ENCODE measurements around the gene GDPGP1.
"Not testable (repeated sequence)": the region's sequence is repeated elsewhere in the genome, so short reads cannot be mapped to it uniquely, and the experiment has no call there.

Gene GDPGP1

DNA sequence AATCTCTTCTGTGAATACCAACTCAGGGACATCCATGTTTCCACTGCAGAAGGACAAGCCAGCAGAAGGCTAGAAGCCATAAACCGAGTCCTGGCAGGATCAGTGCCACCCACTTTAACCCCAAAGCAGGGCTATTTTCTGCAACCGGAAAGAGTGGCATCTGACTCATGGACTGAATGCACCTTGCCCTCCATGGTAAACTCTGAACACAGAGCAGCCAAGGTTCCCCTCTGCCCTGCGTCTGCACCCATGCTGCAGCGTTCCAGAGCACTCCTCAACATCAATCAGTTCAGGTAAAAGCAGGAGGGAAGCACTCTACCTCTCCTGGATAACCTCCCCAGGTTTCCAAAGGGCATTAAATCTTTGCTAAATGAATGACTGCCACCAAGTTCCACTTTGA is 30.7 kb downstream of the GDPGP1 start:
- DNase-seq, result peak; percentile 27

DNA sequence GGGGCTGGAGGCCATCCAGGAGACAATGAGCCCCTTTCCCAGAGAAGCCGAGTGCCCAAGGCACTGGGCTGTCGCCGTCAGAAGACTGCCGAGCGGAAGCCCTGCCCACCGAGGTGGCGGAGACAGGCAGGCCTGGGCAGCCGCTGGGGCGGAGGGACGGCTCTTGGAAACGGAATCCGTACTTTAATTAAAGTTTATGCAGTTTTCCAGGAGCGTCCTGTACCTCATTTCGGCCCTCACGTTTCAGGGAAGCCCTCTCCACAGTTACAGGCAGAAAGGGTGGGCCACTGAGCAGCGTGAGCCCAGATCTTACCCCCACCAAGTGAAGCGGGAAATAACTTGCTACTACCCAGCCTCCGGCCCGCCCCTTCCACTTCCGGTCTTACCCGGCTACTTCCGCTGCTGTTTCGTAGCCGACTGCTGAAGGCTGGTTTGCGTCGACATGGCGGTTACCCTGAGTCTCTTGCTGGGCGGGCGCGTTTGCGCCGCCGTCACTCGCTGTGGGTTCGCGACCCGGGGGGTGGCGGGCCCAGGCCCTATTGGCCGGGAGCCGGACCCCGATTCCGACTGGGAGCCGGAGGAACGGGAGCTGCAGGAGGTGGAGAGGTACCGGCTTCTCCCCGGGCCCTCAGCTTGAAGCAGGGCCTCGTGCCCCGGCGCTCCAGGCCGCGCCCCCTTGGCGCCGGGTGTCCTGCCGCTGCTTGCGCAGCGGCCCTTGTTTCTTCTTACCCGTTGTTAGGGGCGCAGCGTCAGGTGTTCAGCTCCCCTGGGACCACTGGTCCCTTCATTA is 31.5 kb downstream of the GDPGP1 start, which contains the start of gene NGRN:
TSS of gene NGRN (plus strand) at position 402 of the 790 bp plus-strand sequence. CDS start at position 443, 41 bp downstream.
- peak; percentile 91 for DNase-seq

DNA sequence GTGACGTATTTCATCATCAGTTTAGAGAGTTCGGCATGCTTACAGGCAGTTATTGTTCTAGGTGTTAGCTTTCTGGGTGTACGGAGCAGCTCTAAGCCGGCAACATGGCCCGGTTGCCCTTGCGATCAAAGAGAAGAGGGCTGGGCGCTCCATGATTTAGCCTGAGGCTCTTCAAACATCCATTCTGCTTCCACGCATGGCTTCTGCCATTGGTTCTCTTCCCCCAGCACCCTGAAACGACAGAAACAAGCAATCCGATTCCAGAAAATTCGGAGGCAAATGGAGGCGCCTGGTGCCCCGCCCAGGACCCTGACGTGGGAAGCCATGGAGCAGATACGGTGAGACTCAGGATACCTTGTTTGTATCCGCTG is 32.0 kb downstream of the GDPGP1 start:
- peak; percentile 22 for DNase-seq

DNA sequence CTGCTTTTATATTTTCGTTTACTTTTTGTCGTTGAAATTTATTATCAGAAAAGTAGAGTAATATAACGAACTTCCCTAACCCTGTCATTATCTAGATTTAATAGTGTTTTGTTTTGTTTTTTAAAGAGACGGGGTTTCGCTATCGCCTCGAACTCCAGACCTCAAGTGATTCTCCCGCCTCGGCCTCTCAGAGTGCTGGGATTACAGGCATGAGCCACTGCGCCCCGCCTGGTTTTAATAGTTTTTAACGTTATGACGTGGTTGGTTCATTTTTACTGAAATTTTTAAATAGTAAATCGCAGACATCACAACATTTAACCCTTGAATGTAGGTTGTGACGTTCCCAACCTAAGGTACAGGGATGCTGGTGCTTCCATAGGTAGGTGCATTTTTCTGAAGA is 32.5 kb downstream of the GDPGP1 start:
- DNase-seq, result peak; percentile 11

DNA sequence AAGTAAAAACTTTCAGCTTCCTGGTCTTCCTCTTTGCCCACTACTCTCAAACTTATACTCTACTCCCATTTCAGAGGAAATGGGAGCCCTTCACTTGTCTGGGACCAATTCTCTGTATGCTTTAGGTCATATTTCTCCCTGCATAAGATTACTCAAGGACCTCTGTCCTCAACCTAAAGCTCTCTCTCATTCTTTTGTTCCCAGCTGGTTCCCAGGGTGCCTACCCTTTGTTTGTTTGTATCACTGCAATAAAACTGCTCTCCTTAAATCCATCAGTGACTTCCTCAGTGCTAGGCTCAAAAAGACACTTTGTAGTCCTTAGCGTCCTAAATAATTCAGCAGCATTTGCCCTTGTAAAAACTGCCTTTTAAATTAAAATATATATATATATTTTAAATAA is 34.4 kb downstream of the GDPGP1 start:
- DNase-seq, result no peak

DNA sequence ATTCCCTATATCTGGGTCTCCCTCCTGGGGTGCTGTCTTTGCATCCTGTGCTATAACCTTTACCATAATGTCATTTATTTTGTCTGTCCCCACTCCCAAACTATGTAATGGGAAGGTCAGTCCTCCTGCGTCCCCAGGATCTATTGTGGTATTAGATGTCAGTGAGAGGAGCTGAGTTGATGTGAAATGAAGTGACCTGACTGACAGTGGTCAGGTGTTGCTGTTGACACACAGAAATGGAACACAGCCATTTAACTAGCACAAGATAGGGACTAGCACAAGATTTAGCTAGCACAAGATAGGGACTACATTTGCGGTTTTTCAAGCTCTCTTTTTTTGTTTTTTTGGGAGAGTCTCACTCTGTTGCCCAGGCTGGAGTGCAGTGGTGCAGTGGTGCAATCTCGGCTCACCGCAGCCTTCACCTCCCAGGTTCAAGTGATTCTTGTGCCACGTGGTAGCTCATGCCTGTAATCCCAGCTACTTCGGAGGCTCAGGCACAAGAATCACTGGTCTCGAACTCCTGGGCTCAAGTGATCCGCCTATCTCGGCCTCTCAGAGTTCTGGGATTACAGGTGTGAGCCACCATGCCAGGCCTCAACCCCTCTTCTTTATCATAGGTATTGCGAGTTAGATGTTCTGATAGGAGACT is 36.6 kb downstream of the GDPGP1 start:
- DNase-seq, result no peak

DNA sequence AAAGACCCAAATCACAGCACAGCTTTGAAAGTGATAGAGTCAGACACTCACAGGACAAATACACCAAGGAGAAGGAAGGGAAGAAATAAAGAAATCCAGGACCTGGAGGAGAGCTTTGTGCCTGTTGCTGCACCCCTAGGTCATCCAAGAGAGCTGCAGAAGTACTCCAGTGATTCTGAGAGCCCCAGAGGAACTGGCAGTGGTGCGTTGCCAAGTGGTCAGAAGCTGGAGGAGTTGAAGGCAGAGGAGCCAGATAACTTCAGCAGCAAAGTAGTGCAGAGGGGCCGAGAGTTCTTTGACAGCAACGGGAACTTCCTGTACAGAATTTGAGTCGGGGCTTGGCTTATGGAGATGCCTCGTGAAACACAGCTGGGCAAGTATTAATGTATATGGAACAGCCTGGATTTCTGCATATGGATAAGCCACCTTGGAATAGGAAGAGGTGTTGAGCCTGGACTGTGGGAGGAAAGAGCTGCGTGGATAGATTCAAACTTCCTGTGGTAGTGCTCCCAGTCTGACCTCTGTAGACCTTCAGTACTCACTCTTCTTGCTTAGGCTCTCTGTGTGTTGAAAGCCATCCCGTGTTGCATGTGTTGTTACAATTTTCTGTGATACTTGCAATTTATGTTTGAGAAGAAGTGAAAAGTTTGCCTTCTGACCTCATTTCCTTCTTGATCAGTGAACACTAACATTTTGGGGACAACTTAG is 37.6 kb downstream of the GDPGP1 start:
- no peak for DNase-seq

DNA sequence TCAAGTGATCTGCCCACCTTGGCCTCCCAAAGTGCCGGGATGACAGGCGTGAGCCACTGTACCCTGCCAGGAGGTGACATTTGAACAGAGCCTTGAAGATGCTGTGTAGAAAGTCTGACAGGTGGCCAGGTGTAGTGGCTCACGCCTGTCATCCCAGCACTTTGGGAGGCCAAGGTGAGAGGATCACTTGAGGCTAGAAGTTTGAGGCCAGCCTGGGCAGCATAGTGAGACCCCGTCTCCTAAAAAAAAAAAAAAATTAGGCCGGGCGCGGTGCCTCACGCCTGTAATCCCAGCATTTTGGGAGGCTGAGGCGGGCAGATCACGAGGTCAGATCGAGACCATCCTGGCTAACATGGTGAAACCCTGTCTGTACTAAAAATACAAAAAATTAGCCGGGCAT is 44.5 kb downstream of the GDPGP1 start:
- DNase-seq, result not testable (repeated sequence)

DNA sequence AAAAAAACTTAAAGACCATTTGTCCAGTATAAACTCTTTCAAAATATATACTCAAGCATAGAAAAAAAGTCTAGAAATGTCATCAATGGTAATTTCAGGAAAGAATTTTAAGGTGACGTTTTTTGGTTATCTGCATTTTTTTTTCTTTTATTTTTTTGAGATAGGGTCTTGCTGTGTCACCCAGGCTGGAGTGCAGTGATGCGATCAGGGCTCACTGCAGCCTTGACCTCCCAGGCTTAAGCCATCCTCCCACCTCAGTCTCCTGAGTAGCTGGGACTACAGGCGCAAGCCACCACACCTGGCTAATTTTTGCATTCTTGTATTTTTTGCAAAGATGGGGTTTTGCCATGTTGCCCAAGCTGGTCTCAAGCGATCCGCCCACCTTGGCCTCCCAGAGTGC is 46.7 kb downstream of the GDPGP1 start:
- DNase-seq, result not testable (repeated sequence)

DNA sequence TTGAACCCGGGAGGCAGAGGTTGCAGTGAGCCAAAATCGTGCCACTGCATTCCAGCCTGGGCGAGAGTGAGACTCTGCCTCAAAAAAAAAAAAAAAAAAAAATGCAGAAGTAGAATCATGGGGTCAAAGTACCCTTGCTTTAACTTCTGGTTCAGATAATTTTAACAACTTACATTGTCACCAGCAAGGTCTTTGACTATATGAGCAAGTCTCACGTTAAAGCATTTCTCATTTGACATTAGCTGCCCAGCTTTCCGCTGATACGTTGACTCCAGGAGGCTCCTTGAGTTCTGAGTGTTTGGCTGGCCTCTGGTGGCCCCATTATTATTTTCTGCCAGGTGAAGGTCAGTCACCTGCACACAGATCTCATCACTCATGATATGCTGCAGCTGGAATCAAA is 47.6 kb downstream of the GDPGP1 start:
- DNase-seq, result peak; percentile 44

DNA sequence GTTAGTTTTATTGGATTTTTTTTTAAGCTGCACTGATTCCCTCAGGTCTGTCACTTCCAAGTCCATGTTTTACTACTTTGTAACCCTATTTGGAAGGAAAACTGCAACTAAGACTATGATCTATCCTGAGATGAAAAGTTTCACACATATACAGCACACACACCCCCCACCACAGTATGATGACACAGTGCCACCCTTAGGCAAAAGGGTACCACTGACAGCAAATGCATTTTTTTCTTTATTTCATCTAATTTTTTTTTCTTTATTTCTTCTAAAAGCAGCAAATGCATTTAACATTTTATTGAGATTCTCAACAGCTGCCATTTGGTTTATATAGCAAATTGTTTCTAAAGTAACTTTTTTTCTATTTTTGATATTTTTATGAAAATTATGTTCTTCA is 52.7 kb downstream of the GDPGP1 start:
- peak; percentile 41 for DNase-seq

DNA sequence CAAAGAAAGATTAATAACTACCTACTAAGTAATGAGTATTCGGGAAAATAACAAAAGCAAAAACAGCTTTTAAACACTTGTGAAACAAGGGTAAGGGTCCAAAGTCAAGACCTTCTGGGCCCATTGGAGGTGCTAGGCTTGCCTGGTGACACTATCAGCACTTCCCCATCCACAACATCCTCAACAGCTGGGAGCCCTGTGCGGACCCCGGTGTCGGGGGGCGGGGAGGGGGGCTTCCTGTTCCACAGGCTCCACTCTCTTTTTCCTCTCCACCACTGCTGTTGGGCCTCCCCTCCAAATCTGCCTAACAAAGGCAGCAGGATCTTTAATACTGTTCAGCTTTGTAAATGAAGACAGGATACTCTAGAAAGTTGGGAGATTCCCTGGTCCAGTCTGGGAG is 53.1 kb downstream of the GDPGP1 start:
- DNase-seq, result no peak

DNA sequence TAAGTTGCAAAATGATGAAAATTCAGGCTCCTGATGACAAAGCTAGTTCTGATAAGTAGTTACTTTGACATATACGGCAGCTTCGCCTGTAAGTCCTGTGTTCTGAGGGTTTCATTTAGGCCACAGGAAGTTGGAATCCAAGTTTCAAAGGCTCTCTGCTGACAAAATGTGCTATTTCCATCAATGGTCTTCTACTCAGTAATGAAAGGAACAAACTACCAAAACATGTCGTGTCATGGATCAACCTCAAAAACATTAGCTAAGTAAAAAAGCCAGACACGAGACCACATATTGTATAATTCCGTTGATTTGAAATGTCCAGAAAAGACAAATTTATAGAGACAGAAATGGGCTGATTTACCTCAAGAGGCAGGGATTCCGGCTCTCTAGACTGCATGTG is 53.9 kb downstream of the GDPGP1 start:
- no peak for DNase-seq

DNA sequence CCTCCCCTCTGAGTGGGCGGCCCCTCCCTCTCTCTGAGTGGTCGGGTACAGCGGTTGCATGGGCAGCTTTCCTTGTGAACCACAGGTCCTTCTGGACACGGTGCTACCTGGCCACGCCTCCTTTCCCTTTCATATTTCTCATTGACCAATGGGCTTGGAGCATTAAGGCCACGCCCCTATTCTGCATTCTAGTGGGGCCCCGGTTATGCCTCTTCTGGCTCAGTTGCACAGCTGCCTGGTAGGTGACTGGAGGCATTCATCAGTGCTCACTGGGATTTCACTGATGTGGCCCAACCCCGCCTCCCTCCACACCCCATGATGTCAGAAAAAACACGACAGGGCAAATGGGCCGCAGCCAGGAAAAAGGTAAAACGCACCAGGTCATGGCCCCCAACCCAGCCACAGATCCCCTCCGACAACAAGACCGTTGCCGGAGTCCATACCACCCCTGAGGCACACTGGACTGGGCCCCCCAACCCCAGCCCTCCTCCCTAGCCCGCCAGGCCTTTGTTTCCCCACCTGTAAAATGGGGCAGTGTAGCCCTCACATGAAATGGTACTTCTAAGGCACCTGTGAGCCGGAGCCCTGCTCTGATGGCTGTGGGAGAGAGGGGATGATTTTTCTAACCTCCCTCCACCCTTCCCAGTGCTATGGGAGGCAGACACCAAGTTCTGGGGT is 57.8 kb downstream of the GDPGP1 start:
- peak; percentile 15 for DNase-seq

DNA sequence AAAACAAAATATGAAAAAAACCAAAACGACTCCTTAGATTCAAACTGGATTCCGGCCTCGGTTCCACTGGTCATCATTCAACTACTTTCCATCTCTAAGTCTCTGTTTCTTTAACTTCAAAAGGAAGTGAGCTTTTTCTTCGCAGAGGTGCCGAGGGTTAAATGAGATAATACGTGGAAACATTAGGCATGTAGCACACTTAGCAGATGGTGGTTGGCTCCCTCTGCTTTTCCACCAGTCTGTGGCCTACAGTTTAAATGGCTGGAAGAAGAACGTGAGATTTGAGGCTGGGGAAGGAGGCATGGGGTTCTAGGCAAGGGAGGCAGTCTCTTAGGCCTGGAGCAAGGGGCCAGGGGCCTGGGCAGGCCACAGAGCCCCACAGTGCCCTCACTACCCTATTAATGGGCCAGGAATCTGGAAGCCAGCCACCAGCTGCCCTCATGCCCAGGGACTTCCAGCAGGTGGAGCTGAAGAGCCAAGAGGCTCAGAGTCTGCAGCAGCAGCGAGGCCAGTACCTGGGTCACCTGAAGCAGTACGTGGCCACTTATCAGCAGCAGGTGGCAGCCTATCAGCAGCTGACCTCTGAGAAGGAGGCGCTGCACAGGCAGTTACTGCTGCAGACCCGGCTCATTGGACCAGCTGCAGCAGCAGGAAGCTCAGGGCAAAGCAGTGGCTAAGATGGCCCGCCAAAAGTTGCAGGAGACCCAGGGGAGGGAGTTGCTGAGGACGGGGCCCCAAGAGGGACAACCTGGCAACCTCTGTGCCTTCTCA is 59.2 kb downstream of the GDPGP1 start:
- peak; percentile 52 for DNase-seq

DNA sequence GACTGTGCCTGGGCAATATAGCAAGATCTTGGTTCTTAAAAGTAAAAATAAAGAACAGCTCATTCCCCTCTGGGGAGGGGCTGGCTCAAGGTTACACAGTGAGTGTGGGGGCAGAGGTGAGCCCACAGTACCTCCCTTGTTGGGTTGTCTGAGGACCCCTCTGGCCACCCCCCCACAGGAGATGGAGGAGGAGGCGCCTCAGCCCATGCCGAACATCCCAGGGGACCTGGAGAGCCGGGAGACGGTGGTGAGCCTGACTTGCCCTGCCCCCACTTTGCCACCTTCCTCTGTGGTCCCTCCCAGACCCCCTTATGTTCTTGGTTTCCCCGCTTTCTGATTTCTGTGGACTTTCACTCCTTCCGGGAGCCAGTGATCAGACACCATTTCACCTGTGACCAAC is 60.1 kb downstream of the GDPGP1 start:
- no peak for DNase-seq

DNA sequence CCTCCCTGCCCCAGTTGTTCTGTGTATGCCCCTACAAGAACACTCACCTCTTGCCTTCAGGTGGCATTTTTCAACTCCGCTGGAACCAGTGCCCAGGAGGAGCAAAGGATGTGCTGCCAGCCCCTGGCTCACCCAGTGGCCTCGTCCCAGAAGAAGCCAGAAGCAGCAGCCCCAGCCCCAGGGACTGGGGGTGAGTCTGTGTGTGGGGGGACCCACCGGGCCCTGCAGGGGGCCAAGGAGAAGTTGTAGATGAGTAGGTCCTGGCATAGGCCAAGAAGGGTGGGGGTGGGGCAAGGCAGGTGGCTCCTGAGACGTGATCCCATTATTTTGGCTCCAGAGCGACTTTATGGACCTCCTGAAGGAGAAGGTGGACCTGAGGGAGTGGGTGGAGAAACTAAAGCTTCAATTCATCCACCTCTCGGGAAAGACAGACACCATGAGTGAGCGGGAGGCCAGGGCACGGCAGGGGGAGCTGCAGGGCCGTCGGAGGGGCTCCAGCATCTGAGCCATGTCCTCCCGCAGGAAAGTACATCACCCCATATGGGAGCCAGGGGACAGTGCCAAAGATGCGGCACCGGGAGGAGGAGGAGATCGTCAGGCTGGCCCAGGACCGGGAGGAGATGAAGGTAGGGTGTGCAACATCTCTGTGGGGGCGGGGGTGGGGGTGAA is 60.7 kb downstream of the GDPGP1 start:
- no peak for DNase-seq

DNA sequence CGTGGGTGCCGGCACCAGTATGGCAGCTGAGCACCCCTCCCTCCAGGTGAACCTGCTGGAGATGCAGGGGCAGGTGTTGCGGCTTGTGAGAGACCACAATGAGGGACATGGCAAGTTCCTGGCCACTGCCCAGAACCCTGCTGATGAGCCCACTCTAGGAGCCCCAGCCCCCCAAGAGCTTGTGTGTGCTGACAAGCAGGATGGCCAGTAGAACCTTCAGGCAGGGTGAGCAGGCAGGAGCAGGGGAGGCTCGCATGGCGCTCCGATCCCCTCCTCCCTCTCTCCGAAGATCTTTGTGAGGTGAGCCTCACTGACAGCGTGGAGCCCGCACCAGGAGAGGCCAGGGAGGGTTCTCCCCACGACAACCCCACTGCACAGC is 61.2 kb downstream of the GDPGP1 start:
- no peak for DNase-seq

Measured in inflammatory macrophage treated with lipopolysaccharide for 4 hours (primary cell).